Lower leg skin (tissue), 4 donors: ENCODE data around the gene GLIPR2. TPM values are rescaled to one million over a fixed set of nuclear protein-coding genes. Genes with fewer than 3 reads are reported as not detected.

Experiments
- DNase-seq, 2 donors: peaks; one replicate each; pipeline ENCODE4 v3.0.0-alpha.2; 2019; ENCODE audit warnings: low spot score in 2 of 2
- H3K4me3 ChIP-seq: fragments of 200-600 bp; sonication (generic); 2 replicates; pipeline ENCODE4 v1.5.1; 2017; ENCODE audit warnings: mild to moderate bottlenecking, low read depth; ENCODE audit not compliant: poor library complexity, severe bottlenecking
- CTCF ChIP-seq, 3 donors: fragments of 450-650 bp; IDR thresholded peaks; one replicate each; pipeline ENCODE4 v1.5.1; 2016; ENCODE audit warnings: antibody characterized with exemption in 3 of 3, mild to moderate bottlenecking in 3 of 3, moderate library complexity in 2 of 3
- POLR2A ChIP-seq, 2 donors: fragments of 450-650 bp; IDR thresholded peaks; one replicate each; pipeline ENCODE4 v1.6.1; 2016 to 2017; ENCODE audit warnings: antibody characterized with exemption in 2 of 2, mild to moderate bottlenecking in 1 of 2, moderate library complexity in 1 of 2
- WGBS, 2 donors: methylation state at CpG; one replicate each; pipeline ENCODE4 v1.1.5; 2018; 5-methylcytosine and 5-hydroxymethylcytosine counted together
- intact Hi-C: fragments of 100-400 bp; cut with DNase I; formaldehyde crosslinking; loops from one replicate; pipeline ENCODE4 v1.15.0; 2023; ENCODE audit warnings: low total_unique reads
- total RNA-seq, 4 donors: library from RNA; depleted of rRNA; stranded (reverse); fragments of >200 nt; gene quantifications; one replicate each; pipeline ENCODE4 v1.1.0, GENCODE V29; 2016

Gene GLIPR2
- total RNA-seq, 4 donors from 2014 or later, result 5.2 to 10.1 (median 6.5) TPM

DNA sequence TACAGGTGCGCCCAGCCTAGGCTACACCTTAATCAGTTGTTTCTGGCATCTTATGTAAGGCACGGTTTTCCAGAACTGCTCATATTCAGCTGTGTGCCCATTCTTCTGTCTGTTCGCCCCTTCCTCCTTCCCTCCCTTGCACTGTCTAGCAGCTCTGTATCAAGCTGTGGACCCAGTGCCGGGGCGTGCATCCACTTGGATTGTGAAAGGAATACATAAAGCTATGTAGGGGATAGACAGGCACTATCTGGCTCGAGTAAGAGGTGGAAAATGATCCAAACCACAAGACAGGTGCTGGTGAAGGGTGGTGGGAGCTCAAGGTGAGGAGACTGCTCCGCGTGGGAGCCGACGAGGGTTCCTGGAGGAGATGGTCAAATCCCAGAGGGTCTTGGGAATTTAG is 2.0 kb downstream of the GLIPR2 start:
- no peak for TF ChIP-seq POLR2A (IDR thresholded peaks at IDR 0.05)
- no peak for TF ChIP-seq CTCF (IDR thresholded peaks at IDR 0.05)
- intact Hi-C loops, result no loop called here
- no peak overlapping the region for H3K4me3 ChIP-seq
- 94 to 95% methylated on average over 10 of the region's 10 CpGs for WGBS, 2 donors
- DNase-seq, result no peak

DNA sequence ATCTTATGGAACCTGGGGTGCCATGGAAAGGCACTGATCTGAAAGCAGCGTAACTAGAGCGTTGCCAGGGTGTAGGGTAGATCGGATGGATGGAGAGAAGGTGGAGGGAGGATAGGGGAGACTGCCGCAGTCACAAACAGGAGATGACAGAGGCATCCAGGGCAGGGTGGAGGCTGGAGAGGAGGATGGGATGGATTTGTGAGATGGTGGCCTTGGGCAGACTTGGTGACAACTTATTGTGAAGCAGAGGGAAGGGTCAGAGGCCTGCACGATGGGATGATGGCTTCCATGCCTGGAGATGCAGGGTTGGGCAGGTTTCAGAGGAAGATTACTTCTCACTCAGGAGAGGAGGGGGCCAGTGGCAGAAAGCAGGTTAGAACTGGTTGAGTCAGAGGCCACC is 2.4 kb downstream of the GLIPR2 start:
- no peak overlapping the region for H3K4me3 ChIP-seq
- 88 to 95% methylated on average over 5 of the region's 5 CpGs for WGBS, 2 donors
- no peak for TF ChIP-seq POLR2A (IDR thresholded peaks at IDR 0.05)
- no peak for DNase-seq
- intact Hi-C loops, result no loop called here

DNA sequence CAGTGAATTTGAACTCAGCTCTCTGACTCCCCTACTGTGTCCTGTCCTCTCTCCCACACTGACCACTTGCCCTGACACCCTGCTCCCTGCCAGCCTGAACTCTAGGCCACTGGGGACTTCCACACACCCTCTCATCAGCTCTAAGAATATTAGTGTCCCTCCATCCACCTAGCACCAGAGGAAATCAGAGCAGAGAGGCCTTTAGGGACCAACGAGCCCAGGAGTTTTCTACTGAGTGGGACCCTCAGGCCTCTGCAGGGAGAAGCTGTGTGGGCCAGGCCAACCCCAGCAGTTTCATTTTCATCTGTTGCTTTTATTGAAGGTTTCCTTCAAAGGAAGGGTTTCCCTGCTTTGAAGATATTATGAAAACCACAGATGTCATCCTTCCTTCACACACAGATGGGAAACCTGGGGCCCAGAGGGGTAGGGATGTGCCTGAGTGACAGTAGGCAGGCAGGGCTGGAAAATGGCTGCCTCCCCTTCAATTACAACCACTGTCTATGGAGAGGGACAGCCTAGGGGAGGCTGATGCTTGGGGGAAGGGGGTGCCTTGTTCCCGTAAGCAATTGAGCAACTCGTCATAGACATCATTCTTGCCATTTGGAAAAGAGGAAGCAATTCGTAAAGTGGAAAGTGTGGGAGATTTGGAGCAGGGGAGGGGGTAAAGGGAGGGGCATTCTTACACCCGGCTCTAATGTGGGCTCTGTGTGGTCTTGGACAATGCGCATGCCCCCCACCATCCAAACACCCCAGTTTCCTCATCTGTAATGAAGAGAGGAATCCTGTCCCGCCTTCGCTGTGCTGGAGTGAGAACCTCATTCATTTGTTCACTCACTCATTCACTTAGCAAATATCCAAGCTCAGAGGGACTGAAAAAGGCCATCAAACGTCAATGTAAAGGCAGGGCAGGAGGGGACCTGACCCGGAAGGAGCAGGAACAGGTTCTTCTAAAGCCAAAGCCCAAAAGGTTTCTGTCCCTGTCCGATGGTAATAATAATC is 3.9 kb downstream of the GLIPR2 start:
- intact Hi-C loops, result no loop called here
- no peak for DNase-seq
- 78 to 85% methylated on average over 11 of the region's 11 CpGs for WGBS, 2 donors
- H3K4me3 ChIP-seq, result no peak overlapping the region
- TF ChIP-seq CTCF (IDR thresholded peaks at IDR 0.05), result no peak
- TF ChIP-seq POLR2A (IDR thresholded peaks at IDR 0.05), result no peak

GRCh38 chr9:36141288-36141687 is 4.8 kb downstream of the GLIPR2 start:
- intact Hi-C loops, result no loop called here
- 32 to 55% methylated on average over 4 of the region's 4 CpGs for WGBS, 2 donors
- no peak overlapping the region for H3K4me3 ChIP-seq
- TF ChIP-seq CTCF (IDR thresholded peaks at IDR 0.05), result no peak
- TF ChIP-seq POLR2A (IDR thresholded peaks at IDR 0.05), result no peak
- DNase-seq, result no peak

DNA sequence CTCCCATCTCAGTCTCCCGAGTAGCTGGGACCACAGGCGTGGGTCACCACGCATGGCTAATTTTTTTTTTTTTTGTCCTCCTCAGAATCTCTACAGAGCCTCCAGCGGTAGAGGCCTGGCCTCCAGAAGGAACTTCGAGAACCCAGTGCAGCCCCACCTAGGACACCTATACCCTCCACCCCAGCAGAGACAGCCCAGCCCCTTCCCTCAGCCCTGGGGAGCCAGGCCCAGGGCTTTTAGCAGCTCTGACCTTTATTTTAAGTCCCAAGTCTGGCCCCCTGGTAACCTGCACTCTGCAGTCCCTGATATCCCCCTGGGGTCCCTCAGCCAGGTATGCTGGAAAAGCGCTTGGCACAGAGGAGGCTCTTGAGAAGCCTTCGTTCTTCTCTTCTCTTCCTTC is 5.2 kb downstream of the GLIPR2 start:
- no peak for DNase-seq
- WGBS, 2 donors, result 90 to 92% methylated on average over 7 of the region's 7 CpGs
- intact Hi-C loops, result no loop called here
- no peak for TF ChIP-seq POLR2A (IDR thresholded peaks at IDR 0.05)
- no peak for TF ChIP-seq CTCF (IDR thresholded peaks at IDR 0.05)
- H3K4me3 ChIP-seq, result no peak overlapping the region

DNA sequence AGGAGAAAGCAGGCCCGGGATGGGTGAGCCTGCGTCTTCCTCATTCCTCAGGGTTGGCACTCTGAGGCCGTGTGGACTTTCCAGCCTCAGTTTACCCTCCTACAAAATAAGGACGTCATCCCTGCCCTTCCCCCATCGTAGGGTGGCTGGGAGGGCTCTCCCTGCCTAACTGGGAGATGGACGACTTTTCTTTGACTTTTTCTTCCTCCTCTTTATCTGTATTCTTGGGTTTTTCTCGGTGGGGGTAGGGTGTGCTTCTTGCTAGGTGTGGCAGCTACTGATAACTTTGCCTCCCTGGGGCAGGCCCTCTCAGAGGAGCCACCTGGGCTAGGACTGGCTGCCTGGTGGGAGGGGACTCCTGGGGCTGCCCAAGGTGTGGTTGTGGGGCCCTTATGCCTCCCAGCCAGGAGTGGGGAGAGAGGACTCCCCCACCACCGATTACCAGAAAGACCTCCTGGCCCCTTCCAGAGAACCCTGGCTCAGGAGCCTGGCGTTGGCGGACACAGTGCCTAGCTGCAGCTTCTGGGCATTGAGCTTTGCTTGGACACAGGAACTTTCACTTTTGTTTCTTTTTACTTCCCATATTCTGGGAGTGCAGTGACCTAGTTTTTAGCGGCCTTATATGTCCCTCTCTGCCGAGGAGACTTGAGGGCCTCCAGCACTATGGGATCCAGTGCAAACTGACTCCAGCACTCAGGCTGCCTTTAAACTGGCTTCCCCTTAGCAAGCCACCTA is 6.1 kb downstream of the GLIPR2 start:
- intact Hi-C loops, result no loop called here
- WGBS, 2 donors, result 54 to 60% methylated on average over 12 of the region's 12 CpGs
- no peak overlapping the region for H3K4me3 ChIP-seq
- TF ChIP-seq CTCF (IDR thresholded peaks at IDR 0.05), result no peak
- TF ChIP-seq POLR2A (IDR thresholded peaks at IDR 0.05), result no peak
- DNase-seq, result no peak
